Measurements from ENCODE around the gene HRH3. TPM values are rescaled to one million over a fixed set of nuclear protein-coding genes. Genes with fewer than 3 reads are reported as not detected.

Gene HRH3
- total RNA-seq, 1 donor from 2014 or later: 0.07 TPM

DNA sequence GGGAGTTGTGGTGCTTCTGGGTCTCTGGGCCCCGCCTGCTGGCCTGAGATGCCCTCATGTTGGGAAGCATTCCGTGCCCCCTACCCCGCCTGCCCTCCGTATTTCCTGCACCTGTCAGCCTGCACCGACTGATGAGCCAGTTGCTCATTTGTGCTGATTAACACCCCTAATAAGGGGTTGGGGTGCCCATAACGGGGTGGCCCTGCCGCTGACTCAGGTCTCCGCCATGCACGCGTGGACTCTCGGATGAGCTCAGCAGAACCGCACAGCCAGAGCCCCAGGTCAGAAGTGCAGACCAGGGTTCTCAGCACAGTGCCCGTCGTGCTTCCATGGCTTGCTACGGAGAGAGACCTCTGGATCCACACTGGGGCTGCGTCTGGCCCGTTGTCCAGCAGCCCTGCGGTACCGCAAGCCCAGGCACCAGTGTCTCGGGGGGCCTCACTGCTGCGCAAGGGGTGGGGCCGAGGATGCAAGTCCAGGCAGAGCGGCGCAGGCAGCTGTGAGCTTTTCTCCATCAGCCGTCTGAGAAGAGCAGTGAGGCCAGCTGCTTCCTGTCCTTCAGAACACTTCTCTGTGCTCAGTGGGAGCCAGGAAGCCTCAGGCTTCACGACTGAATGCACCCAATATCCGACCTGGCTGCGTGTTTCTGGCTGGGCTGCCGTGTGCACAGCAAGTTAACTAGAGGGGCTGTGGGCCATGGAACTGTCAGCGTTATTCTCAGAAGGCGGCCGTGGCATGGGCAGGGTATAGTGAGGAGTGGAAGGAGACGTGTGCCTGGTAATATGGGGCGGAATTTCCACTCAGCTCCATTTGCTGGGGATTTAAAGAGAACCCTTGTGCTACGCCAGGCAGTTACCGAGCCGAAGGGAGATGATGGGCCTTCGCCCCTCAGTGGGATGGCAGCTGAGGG, 18.6 kb downstream of the HRH3 start:
- FAIRE-seq (no peak), DNase-seq (ENCODE audit: low read depth) (no peak)
- Histone ChIP-seq H3K4me1 (ENCODE audit: insufficient read depth, low read length) (peaks cover 8% of the 10 kb centered on the region), H3K9me3 (ENCODE audit: insufficient read depth, low read depth, low read length) (no peaks in the 10 kb centered on the region), H3K36me3 (ENCODE audit: insufficient read depth, low read length) (peaks cover 9% of the 10 kb centered on the region), H3K79me2 (ENCODE audit: insufficient read depth, low read length) (no peaks in the 10 kb centered on the region), H2AFZ (ENCODE audit: low read depth, low read length) (no peak overlapping the region), H3K9ac (ENCODE audit: low read length) (no peak overlapping the region), H3K27me3 (ENCODE audit: insufficient read depth, low read length) (no peaks in the 10 kb centered on the region), H4K20me1 (ENCODE audit: insufficient read depth, low read length) (peaks cover 6% of the 10 kb centered on the region), H3K27ac (ENCODE audit: low read depth, low read length) (no peak overlapping the region), H3K4me3 (ENCODE audit: insufficient read depth, low read depth, low read length) (no peak overlapping the region), H3K4me2 (ENCODE audit: low read length) (no peak overlapping the region)
- peaks cover 27% of the 10 kb centered on the region for H3K36me3 Mint-ChIP-seq (ENCODE audit: low read depth, unreplicated experiment)
- H3K27ac Mint-ChIP-seq (ENCODE audit: unreplicated experiment): no peak overlapping the region
- no peaks in the 10 kb centered on the region for H3K27me3 Mint-ChIP-seq (ENCODE audit: low read depth, unreplicated experiment)
- no peaks in the 10 kb centered on the region for H3K9me3 Mint-ChIP-seq (ENCODE audit: unreplicated experiment)
- no peaks in the 10 kb centered on the region for H3K4me1 Mint-ChIP-seq (ENCODE audit: low read depth, unreplicated experiment)
- no peak for TF ChIP-seq CTCF (IDR thresholded peaks at IDR 0.05; ENCODE audit: insufficient read depth, low read depth, low read length)
- no peak for TF ChIP-seq EZH2 (IDR thresholded peaks at IDR 0.05; ENCODE audit: insufficient read depth, low read length)
- no peak overlapping the region for H3K4me3 Mint-ChIP-seq (ENCODE audit: unreplicated experiment)

DNA sequence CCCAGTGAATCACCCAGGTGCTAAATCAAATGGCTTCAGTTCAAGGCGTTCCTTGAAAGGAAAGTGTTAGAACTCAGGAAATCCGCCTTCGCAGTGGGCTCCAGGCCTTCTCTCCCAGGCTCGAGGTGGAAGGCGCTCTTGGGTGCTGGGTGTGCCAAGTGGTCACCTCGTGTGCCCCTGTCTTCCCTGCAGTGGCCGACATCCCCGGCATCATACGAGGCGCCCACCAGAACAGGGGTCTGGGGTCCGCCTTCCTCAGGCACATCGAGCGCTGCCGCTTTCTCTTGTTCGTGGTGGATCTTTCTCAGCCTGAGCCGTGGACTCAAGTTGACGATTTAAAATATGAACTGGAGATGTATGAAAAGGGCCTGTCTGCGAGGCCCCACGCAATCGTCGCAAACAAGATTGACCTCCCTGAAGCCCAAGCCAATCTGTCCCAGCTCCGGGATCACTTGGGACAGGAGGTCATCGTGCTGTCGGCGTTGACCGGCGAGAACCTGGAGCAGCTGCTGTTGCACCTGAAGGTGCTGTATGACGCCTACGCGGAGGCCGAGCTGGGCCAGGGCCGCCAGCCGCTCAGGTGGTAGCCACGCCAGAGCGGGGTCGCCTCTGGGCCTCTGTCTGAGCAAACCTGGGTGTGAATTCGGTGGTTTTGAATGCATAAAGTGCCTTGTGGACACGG, 19.4 kb downstream of the HRH3 start:
- Histone ChIP-seq H3K27me3 (ENCODE audit: insufficient read depth, low read length) (no peaks in the 10 kb centered on the region), H4K20me1 (ENCODE audit: insufficient read depth, low read length) (peaks cover 10% of the 10 kb centered on the region), H3K4me2 (ENCODE audit: low read length) (no peak overlapping the region), H3K9me3 (ENCODE audit: insufficient read depth, low read depth, low read length) (no peaks in the 10 kb centered on the region), H3K36me3 (ENCODE audit: insufficient read depth, low read length) (peaks cover 11% of the 10 kb centered on the region), H2AFZ (ENCODE audit: low read depth, low read length) (no peak overlapping the region), H3K4me3 (ENCODE audit: insufficient read depth, low read depth, low read length) (no peak overlapping the region), H3K9ac (ENCODE audit: low read length) (no peak overlapping the region), H3K27ac (ENCODE audit: low read depth, low read length) (no peak overlapping the region), H3K79me2 (ENCODE audit: insufficient read depth, low read length) (no peaks in the 10 kb centered on the region), H3K4me1 (ENCODE audit: insufficient read depth, low read length) (peaks cover 8% of the 10 kb centered on the region)
- DNase-seq (ENCODE audit: low read depth) (no peak), FAIRE-seq (no peak)
- no peaks in the 10 kb centered on the region for H3K4me1 Mint-ChIP-seq (ENCODE audit: low read depth, unreplicated experiment)
- no peaks in the 10 kb centered on the region for H3K27me3 Mint-ChIP-seq (ENCODE audit: low read depth, unreplicated experiment)
- no peak overlapping the region for H3K27ac Mint-ChIP-seq (ENCODE audit: unreplicated experiment)
- H3K9me3 Mint-ChIP-seq (ENCODE audit: unreplicated experiment): no peaks in the 10 kb centered on the region
- no peak for TF ChIP-seq EZH2 (IDR thresholded peaks at IDR 0.05; ENCODE audit: insufficient read depth, low read length)
- no peak for TF ChIP-seq CTCF (IDR thresholded peaks at IDR 0.05; ENCODE audit: insufficient read depth, low read depth, low read length)
- no peak overlapping the region for H3K4me3 Mint-ChIP-seq (ENCODE audit: unreplicated experiment)
- H3K36me3 Mint-ChIP-seq (ENCODE audit: low read depth, unreplicated experiment): peaks cover 29% of the 10 kb centered on the region

Data from astrocyte (in vitro differentiated cells and primary cell).